Peyer's patch (tissue), 4 donors: ENCODE data around the gene FAM20B.

Experiments
- POLR2A ChIP-seq, 2 donors: fragments of 450-650 bp; IDR thresholded peaks; one replicate each; pipeline ENCODE4 v1.5.1; 2017; ENCODE audit warnings: antibody characterized with exemption in 2 of 2, mild to moderate bottlenecking in 2 of 2, moderate library complexity in 2 of 2
- TF ChIP-seq, protein P1 (sequence below), 6 experiments: fragments of 450-650 bp in 4 of 6; fragments of 200-600 bp in 2 of 6; sonication (generic) in 1 of 6; IDR thresholded peaks; one replicate each; pipeline ENCODE4 v1.5.1; 2017 to 2019; ENCODE audit warnings: antibody characterized with exemption in 6 of 6, mild to moderate bottlenecking in 3 of 6, moderate library complexity in 1 of 6

- TF ChIP-seq, protein P1, sequence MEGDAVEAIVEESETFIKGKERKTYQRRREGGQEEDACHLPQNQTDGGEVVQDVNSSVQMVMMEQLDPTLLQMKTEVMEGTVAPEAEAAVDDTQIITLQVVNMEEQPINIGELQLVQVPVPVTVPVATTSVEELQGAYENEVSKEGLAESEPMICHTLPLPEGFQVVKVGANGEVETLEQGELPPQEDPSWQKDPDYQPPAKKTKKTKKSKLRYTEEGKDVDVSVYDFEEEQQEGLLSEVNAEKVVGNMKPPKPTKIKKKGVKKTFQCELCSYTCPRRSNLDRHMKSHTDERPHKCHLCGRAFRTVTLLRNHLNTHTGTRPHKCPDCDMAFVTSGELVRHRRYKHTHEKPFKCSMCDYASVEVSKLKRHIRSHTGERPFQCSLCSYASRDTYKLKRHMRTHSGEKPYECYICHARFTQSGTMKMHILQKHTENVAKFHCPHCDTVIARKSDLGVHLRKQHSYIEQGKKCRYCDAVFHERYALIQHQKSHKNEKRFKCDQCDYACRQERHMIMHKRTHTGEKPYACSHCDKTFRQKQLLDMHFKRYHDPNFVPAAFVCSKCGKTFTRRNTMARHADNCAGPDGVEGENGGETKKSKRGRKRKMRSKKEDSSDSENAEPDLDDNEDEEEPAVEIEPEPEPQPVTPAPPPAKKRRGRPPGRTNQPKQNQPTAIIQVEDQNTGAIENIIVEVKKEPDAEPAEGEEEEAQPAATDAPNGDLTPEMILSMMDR (IDR thresholded peaks at IDR 0.05) = no peak
- TF ChIP-seq POLR2A (IDR thresholded peaks at IDR 0.05) = no peak
Observed at GRCh38 chr1:179042700-179043099, 17.0 kb downstream of the FAM20B start.
